Body of pancreas (tissue), 4 donors: ENCODE results near the gene ADAMTS2.

Experiments
- POLR2A ChIP-seq, 3 donors: fragments of 450-650 bp; IDR thresholded peaks; one replicate each; pipeline ENCODE4 v1.6.1; 2016; ENCODE audit warnings: antibody characterized with exemption in 3 of 3, mild to moderate bottlenecking in 2 of 3
- TF ChIP-seq, protein P1 (sequence below), 7 experiments: fragments of 450-650 bp in 4 of 7; fragments of 200-600 bp in 3 of 7; sonication (generic) in 3 of 7; IDR thresholded peaks; one replicate each; pipeline ENCODE4 v1.5.1; 2016 to 2019; ENCODE audit warnings: antibody characterized with exemption in 7 of 7

DNA sequence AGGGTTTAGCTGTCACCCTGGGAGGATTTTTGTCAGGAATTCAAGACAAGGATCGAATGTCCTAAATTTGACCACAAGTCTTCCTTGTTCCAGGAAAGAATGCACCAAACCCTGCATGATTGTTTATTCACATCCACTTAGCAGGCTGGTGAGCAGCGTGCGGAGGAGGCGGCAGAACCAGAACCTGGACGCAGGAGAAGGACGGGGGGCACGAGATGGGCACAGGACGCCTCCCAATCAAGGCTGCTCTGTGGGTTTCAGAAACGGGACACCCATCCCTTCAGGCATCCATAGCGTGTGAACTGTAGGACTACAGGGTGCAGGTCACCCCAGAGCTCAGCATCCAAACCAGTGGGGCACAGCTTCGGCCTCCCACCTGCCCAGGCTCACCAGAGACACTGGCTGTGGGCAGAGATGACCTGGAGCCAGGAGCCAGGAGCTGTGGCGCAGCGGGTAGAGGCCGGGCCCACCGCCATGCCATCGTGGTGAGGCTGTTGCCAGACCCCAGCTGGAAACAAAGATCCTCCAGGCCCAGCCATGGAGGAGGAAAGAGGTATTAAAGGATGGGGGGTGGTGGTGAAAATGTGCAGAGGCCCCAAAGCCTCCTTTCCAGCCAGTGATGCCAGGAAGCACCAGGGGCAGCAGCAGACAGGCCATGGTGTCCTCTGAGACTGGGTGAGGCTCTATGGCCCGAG, 32.3 kb upstream of the ADAMTS2 start:
- TF ChIP-seq, protein P1, sequence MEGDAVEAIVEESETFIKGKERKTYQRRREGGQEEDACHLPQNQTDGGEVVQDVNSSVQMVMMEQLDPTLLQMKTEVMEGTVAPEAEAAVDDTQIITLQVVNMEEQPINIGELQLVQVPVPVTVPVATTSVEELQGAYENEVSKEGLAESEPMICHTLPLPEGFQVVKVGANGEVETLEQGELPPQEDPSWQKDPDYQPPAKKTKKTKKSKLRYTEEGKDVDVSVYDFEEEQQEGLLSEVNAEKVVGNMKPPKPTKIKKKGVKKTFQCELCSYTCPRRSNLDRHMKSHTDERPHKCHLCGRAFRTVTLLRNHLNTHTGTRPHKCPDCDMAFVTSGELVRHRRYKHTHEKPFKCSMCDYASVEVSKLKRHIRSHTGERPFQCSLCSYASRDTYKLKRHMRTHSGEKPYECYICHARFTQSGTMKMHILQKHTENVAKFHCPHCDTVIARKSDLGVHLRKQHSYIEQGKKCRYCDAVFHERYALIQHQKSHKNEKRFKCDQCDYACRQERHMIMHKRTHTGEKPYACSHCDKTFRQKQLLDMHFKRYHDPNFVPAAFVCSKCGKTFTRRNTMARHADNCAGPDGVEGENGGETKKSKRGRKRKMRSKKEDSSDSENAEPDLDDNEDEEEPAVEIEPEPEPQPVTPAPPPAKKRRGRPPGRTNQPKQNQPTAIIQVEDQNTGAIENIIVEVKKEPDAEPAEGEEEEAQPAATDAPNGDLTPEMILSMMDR (IDR thresholded peaks at IDR 0.05) = no peak
- no peak for TF ChIP-seq POLR2A (IDR thresholded peaks at IDR 0.05)
